HCT116 (cell line): Measurements from ENCODE around the gene ASXL2.

ENCODE experiments used
- EZH2 ChIP-seq: fragments of 200-600 bp; sonication (generic); IDR thresholded peaks from 2 replicates; pipeline ENCODE4 v1.6.1; 2017; ENCODE audit warnings: antibody characterized with exemption, mixed run types
- POLR2A ChIP-seq: IDR thresholded peaks from 2 replicates; pipeline ENCODE4 v1.7.0; 2011; ENCODE audit warnings: borderline replicate concordance; ENCODE audit not compliant: insufficient read depth, insufficient read length; ENCODE audit errors: extremely low read depth
- POLR2AphosphoS5 ChIP-seq: IDR thresholded peaks from 2 replicates; pipeline ENCODE4 v1.6.1; 2011; ENCODE audit warnings: mild to moderate bottlenecking, low read depth, low read length, moderate library complexity
- SP1 ChIP-seq: IDR thresholded peaks from 2 replicates; pipeline ENCODE4 v1.6.1; 2012; ENCODE audit warnings: low read depth
- YY1 ChIP-seq: IDR thresholded peaks from 2 replicates; pipeline ENCODE4 v1.6.1; 2011; ENCODE audit warnings: low read length, low read depth, moderate library complexity, mild to moderate bottlenecking; ENCODE audit not compliant: insufficient replicate concordance; ENCODE audit errors: extremely low read depth
- TF ChIP-seq, protein P1 (sequence below): IDR thresholded peaks from 2 replicates; pipeline ENCODE4 v1.6.1; 2011; ENCODE audit warnings: mild to moderate bottlenecking, low read length, moderate library complexity; ENCODE audit not compliant: insufficient replicate concordance; ENCODE audit errors: extremely low read depth
- TF ChIP-seq, protein P2 (sequence below): IDR thresholded peaks from 2 replicates; pipeline ENCODE4 v1.6.1; 2012
- TF ChIP-seq, protein P3 (sequence below), 3 experiments: fragments of 200-600 bp in 1 of 3; sonication (generic) in 1 of 3; IDR thresholded peaks in 2 of 3; conservative IDR thresholded peaks in 1 of 3; 2 replicates each; pipeline ENCODE4 v1.5.1; 2012 to 2017; ENCODE audit warnings: low read depth in 2 of 3, low read length in 2 of 3, antibody characterized with exemption in 1 of 3, borderline replicate concordance in 1 of 3, control low read depth in 1 of 3, mild to moderate bottlenecking in 1 of 3, mixed read lengths in 1 of 3, mixed run types in 1 of 3, moderate library complexity in 1 of 3; ENCODE audit not compliant: insufficient read depth in 1 of 3

DNA sequence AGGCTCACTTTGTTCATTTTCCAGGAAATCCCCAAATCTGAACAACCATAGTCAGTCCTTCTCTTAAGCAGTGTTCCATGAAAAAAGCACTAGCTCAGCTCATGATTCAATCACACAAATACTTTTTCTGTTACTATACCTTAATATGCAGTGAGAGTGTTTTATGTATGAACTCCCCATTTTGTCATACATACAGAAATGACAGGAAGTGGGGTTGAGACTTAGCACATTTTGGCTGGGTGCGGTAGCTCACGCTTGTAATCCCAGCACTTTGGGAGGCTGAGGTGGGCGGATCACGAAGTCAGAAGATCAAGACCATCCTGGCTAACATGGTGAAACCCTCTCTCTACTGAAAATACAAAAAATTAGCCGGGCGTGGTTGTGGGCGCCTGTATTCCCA is 149.7 kb downstream of the ASXL2 start:
- TF ChIP-seq, protein P1, sequence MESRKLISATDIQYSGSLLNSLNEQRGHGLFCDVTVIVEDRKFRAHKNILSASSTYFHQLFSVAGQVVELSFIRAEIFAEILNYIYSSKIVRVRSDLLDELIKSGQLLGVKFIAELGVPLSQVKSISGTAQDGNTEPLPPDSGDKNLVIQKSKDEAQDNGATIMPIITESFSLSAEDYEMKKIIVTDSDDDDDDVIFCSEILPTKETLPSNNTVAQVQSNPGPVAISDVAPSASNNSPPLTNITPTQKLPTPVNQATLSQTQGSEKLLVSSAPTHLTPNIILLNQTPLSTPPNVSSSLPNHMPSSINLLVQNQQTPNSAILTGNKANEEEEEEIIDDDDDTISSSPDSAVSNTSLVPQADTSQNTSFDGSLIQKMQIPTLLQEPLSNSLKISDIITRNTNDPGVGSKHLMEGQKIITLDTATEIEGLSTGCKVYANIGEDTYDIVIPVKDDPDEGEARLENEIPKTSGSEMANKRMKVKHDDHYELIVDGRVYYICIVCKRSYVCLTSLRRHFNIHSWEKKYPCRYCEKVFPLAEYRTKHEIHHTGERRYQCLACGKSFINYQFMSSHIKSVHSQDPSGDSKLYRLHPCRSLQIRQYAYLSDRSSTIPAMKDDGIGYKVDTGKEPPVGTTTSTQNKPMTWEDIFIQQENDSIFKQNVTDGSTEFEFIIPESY = no peak
- TF ChIP-seq EZH2 = no peak
- TF ChIP-seq POLR2A = no peak
- TF ChIP-seq, protein P2, sequence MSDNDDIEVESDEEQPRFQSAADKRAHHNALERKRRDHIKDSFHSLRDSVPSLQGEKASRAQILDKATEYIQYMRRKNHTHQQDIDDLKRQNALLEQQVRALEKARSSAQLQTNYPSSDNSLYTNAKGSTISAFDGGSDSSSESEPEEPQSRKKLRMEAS = no peak
- TF ChIP-seq, protein P3, sequence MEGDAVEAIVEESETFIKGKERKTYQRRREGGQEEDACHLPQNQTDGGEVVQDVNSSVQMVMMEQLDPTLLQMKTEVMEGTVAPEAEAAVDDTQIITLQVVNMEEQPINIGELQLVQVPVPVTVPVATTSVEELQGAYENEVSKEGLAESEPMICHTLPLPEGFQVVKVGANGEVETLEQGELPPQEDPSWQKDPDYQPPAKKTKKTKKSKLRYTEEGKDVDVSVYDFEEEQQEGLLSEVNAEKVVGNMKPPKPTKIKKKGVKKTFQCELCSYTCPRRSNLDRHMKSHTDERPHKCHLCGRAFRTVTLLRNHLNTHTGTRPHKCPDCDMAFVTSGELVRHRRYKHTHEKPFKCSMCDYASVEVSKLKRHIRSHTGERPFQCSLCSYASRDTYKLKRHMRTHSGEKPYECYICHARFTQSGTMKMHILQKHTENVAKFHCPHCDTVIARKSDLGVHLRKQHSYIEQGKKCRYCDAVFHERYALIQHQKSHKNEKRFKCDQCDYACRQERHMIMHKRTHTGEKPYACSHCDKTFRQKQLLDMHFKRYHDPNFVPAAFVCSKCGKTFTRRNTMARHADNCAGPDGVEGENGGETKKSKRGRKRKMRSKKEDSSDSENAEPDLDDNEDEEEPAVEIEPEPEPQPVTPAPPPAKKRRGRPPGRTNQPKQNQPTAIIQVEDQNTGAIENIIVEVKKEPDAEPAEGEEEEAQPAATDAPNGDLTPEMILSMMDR (IDR thresholded peaks at IDR 0.05 in 2 of 3, conservative IDR thresholded peaks at IDR 0.05 in 1 of 3; ENCODE audit: borderline replicate concordance in 1 of 3, insufficient read depth in 1 of 3, low read depth in 2 of 3, low read length in 2 of 3) = no peak
- TF ChIP-seq SP1 = no peak
- TF ChIP-seq YY1 = no peak
- no peak for TF ChIP-seq POLR2AphosphoS5
